ENCODE measurements around the gene IGF2BP2.
"Not testable (repeated sequence)": the region's sequence is repeated elsewhere in the genome, so short reads cannot be mapped to it uniquely, and the experiment has no call there.

Gene IGF2BP2

GRCh38 chr3:185797993-185798830 is 26.6 kb downstream of the IGF2BP2 start:
- H3K4me3 ChIP-seq (ENCODE audit: low read length): no peak overlapping the region
- TF ChIP-seq ZNF274 (IDR thresholded peaks at IDR 0.05; ENCODE audit: low read depth, low read length): no peak

- no peak overlapping the region for H3K4me3 ChIP-seq (ENCODE audit: low read length)
- no peak for TF ChIP-seq ZNF274 (IDR thresholded peaks at IDR 0.05; ENCODE audit: low read depth, low read length)
Observed at GRCh38 chr3:185797108-185797881, 27.5 kb downstream of the IGF2BP2 start.

- H3K4me3 ChIP-seq (ENCODE audit: low read length): no peak overlapping the region
- TF ChIP-seq ZNF274 (IDR thresholded peaks at IDR 0.05; ENCODE audit: low read depth, low read length): no peak
Observed at GRCh38 chr3:185796431-185797107, 28.3 kb downstream of the IGF2BP2 start.

GRCh38 chr3:185793381-185793780 is 31.5 kb downstream of the IGF2BP2 start:
- no peak overlapping the region for H3K4me3 ChIP-seq (ENCODE audit: low read length)
- TF ChIP-seq ZNF274 (IDR thresholded peaks at IDR 0.05; ENCODE audit: low read depth, low read length): no peak

- no peak overlapping the region for H3K4me3 ChIP-seq (ENCODE audit: low read length)
- no peak for TF ChIP-seq ZNF274 (IDR thresholded peaks at IDR 0.05; ENCODE audit: low read depth, low read length)
Observed at GRCh38 chr3:185792955-185793354, 31.9 kb downstream of the IGF2BP2 start.

GRCh38 chr3:185789891-185790830 is 34.7 kb downstream of the IGF2BP2 start:
- TF ChIP-seq ZNF274 (IDR thresholded peaks at IDR 0.05; ENCODE audit: low read depth, low read length): no peak
- H3K4me3 ChIP-seq (ENCODE audit: low read length): no peak overlapping the region

- TF ChIP-seq ZNF274 (IDR thresholded peaks at IDR 0.05; ENCODE audit: low read depth, low read length): no peak
- no peak overlapping the region for H3K4me3 ChIP-seq (ENCODE audit: low read length)
Observed at GRCh38 chr3:185789134-185789533, 35.7 kb downstream of the IGF2BP2 start.

GRCh38 chr3:185788292-185788691 is 36.5 kb downstream of the IGF2BP2 start:
- TF ChIP-seq ZNF274 (IDR thresholded peaks at IDR 0.05; ENCODE audit: low read depth, low read length): no peak

GRCh38 chr3:185786956-185787877 is 37.6 kb downstream of the IGF2BP2 start:
- H3K4me3 ChIP-seq (ENCODE audit: low read length): no peak overlapping the region
- TF ChIP-seq ZNF274 (IDR thresholded peaks at IDR 0.05; ENCODE audit: low read depth, low read length): no peak

More at GRCh38 chr3:185788292-185788691, 36.5 kb downstream of the IGF2BP2 start:
- H3K4me3 ChIP-seq (ENCODE audit: low read length): no peak overlapping the region

- H3K4me3 ChIP-seq (ENCODE audit: low read length): not testable (repeated sequence)
Observed at GRCh38 chr3:185786258-185786657, 38.6 kb downstream of the IGF2BP2 start.

GRCh38 chr3:185784317-185784716 is 40.5 kb downstream of the IGF2BP2 start:
- H3K4me3 ChIP-seq (ENCODE audit: low read length): no peak overlapping the region
- no peak for TF ChIP-seq ZNF274 (IDR thresholded peaks at IDR 0.05; ENCODE audit: low read depth, low read length)

- no peak overlapping the region for H3K4me3 ChIP-seq (ENCODE audit: low read length)
- no peak for TF ChIP-seq ZNF274 (IDR thresholded peaks at IDR 0.05; ENCODE audit: low read depth, low read length)
Observed at GRCh38 chr3:185781759-185782158, 43.1 kb downstream of the IGF2BP2 start.
